ENCODE measurements around the gene FGF12.

FGF12 gene

GRCh38 chr3:192092388-192093005, 634.8 kb downstream of the FGF12 start:
- no peak for DNase-seq (ENCODE audit: low read depth)

- DNase-seq (ENCODE audit: low read depth) = no peak
Measured at GRCh38 chr3:192091831-192092230, 635.5 kb downstream of the FGF12 start.

GRCh38 chr3:192090586-192090985, 636.8 kb downstream of the FGF12 start:
- DNase-seq (ENCODE audit: low read depth) = no peak

All from stimulated activated CD4-positive, alpha-beta T cell treated with anti-CD3 and anti-CD28 coated beads, Interleukin-2, amount 100 ng/mL, for 4 hours (primary cell).